ENCODE measurements around the gene LGALS9.
A peak's percentile ranks its signal among the peaks of the same experiment; 100 is the strongest.

LGALS9 gene

GRCh38 chr17:27630607-27631410 lies at the start of gene LGALS9:
Gene LGALS9, plus strand, starts transcription at chr17:27631188. Its CDS starts 78 bp downstream, at chr17:27631266.
- no peak for DNase-seq

DNA sequence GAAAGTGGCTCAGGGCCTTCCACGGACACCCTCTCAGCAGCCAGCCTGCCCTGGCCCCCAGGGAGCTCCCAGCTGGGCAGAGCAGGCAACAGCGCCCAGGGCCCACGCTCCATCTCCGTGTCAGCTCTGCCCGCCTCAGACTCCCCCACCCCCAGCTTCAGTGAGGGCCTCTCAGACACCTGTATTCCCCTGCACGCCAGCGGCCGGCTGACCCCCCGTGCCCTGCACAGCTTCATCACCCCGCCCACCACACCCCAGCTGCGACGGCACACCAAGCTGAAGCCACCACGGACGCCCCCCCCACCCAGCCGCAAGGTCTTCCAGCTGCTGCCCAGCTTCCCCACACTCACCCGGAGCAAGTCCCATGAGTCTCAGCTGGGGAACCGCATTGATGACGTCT lies 48.3 kb upstream of the LGALS9 start:
- DNase-seq = no peak

DNA sequence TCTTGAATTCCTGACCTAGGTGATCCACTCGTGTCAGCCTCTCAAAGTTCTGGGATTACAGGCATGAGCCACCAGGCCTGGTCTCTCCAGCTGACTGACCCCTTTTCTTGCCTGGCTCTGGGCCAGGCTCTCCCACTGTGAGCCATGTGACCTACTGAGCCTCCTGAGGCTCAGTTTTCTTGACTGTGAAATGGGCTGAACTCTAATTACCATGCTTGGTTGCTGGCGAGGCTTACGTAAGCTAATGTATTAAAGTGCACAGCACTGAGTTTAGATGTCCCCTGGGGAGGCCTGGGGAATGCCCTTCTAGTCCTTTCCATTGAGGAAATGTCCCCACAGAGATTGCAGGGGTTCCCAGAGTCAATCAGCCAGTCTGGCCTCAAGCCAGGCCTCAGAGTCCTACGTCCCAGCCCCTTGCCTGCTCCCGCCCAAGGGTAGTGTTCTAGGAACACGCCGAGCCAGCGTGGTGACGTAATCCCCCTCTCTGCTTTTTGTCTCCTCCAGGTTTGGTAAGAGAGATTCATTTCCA lies 45.8 kb upstream of the LGALS9 start:
- no peak for DNase-seq

GRCh38 chr17:27585792-27586191 lies 45.2 kb upstream of the LGALS9 start:
- no peak for DNase-seq

DNA sequence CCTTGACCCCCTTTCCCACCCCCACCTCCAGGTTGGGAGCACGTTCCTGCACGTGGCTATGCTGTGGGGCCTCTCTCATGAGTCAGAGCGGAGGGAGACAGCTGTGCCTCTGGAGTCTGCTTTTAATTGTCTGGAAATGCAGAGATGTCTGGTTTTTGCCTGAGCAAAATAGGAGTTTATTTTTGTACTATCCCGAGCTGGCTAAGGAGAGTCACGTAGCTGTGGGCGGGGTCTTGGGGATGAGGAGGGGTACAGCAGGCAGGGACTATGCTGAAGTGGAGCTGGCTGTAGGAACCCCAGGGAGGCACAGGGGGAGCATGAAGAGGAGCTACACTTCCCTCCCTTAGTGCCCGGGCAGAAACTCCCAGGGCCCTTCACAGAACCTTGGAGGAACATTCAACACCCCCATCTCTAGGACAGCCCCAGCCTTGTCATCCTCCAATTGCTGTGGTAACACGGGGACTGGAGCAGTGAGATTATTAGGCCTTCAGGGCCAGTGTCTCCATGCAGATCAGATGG lies 44.7 kb upstream of the LGALS9 start:
- no peak for DNase-seq

DNA sequence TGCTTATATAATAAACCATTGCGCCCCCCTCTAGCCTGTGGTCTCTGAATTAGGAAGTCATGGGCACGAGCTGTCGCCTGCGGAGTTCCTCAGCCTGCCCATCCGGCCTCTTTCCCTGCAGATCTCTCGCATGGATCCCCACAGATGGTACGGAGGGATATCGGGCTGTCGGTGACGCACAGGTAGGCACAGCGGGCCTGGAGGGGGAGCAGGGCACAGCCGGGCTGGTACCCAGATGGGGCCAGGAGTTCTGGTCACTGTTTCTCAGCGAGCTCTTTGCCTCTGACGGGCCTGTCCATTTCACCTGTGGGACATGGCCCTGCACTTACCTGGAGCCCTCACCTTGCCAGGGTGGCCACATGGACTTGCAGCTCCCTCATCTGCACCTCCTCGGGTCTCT lies 42.6 kb upstream of the LGALS9 start:
- no peak for DNase-seq

- no peak for DNase-seq
Measured at GRCh38 chr17:27590864-27591263, 40.1 kb upstream of the LGALS9 start.

GRCh38 chr17:27591986-27592385 lies 39.0 kb upstream of the LGALS9 start:
- no peak for DNase-seq

DNA sequence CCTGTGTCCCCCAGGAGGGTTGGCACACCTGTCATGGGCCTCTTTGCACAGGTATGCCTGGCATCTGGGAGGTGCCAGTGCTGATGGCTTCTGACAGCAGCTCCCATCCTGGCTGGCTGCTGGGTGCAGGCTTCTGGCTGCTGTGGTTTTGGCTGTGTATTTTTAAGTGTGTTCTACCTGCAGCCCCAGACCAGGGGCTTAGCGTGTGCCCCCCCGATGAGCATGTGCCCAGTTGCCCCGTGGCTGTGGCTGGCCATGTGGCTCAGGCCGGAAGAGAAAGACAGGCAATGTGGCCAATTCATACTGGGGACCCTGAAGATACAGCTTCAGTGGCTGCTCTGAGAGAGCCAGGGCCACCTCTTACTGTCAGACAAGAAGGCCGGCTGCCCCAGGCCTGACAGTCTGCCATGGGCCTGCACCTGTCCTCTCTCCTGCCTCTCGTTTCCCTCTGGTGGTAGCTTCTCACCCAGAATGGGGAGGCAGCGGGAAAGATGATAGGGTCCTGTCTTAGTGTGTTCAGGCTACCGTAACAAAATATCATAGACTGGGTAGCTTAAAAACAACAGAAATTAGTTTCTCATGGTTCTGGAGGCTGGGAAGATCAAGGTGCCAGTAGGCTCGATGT lies 37.6 kb upstream of the LGALS9 start:
- DNase-seq = no peak

GRCh38 chr17:27593857-27594255 lies 37.1 kb upstream of the LGALS9 start:
- no peak for DNase-seq

DNA sequence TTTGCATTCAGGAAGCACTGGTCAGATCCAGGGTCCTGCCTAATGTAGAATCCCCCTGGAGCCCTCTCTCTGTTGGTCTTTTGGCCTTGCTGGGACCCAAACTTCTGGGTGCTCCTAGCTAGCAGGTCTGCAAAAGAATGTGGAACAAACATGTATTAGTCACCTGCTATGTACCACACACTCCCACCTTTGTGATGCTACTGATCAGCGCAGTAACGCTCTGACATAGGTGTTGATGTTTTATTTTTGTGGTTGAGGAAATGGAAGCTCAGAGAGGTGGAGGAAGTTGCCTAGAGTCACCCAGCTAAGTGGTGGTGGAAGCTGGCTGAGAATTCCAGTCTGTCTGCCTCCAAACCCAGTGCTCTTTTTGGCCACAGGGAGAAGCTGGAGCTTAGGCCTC lies 35.8 kb upstream of the LGALS9 start:
- no peak for DNase-seq

DNA sequence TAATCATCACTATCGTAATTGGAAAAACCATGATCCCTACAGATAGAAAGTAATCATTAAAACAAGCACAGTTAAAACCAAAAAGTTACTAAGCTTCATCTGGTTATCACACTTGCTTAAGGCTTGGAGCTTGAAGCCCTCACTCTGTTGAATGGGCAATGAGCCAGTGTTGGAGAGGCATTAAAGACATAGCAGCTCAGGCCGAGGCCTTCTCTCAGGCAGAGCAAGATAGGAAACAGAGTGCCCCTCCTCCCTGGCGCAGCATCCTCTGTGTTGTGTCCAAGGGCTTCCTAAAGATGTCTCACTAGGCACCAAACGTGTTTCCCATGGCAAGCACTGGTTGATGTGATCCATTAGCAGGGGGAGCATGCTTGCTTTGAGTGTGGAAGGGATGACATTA lies 34.9 kb upstream of the LGALS9 start:
- DNase-seq = no peak

- no peak for DNase-seq
Measured at GRCh38 chr17:27596566-27597187, 34.3 kb upstream of the LGALS9 start.

DNA sequence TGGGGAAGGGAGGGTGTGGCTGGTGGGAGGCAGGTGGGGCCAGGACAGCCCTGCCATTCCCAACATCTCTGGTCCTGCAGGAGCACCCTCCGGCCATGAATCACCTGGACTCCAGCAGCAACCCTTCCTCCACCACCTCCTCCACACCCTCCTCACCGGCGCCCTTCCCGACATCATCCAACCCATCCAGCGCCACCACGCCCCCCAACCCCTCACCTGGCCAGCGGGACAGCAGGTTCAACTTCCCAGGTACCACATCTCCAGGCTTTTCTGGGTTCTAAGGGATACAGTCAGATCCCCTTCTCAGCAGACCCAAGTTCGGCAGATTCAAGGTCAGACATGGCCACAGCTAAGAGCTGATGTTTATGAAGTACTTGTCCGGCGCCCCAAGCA lies 33.8 kb upstream of the LGALS9 start:
- DNase-seq = no peak

DNA sequence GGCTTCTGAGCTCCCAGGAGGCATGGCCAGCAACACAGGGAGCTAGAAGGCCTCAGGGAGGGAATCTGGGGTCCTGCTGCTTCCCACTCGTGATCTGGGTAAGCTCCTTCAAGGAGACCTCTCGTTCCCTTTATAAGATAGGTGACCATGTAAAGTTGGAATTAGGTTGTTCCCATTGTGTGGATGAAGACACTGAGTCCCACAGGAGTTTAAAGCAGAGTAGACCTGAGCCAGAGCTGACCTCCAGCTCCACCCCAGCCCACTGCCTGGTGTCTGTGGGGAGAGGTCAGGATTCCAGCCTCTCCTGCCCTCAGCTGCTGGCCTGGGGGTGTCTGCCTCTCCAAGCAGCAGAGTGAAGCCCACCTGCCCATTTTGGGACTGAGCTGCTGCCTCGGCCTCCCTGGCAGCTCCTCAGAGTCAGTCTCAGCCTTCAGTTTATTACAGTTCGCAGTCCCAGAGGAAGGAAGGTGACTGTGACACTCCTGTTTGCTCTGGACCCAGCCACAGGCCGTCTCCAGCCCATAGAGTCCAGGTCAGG lies 33.1 kb upstream of the LGALS9 start:
- no peak for DNase-seq

- DNase-seq = no peak
Measured at GRCh38 chr17:27598337-27599050, 32.5 kb upstream of the LGALS9 start.

DNA sequence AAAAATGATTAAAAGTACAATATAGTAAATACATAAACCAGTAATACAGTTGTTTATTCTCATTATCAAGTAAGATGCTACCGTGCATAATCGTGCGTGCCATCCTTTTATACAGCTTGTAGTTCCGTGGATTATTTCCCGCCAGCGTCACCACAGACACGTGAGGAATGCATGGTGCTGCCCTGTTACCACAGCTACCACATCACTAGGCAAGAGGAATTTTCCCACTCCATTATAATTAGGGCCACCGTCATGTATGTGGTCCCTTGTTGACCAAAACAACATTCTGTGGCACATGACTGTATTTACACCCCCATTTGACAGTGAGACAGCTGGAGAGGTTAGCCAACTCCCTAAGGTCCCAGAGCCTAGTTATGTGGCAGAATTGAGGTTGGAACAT lies 30.5 kb upstream of the LGALS9 start:
- no peak for DNase-seq

DNA sequence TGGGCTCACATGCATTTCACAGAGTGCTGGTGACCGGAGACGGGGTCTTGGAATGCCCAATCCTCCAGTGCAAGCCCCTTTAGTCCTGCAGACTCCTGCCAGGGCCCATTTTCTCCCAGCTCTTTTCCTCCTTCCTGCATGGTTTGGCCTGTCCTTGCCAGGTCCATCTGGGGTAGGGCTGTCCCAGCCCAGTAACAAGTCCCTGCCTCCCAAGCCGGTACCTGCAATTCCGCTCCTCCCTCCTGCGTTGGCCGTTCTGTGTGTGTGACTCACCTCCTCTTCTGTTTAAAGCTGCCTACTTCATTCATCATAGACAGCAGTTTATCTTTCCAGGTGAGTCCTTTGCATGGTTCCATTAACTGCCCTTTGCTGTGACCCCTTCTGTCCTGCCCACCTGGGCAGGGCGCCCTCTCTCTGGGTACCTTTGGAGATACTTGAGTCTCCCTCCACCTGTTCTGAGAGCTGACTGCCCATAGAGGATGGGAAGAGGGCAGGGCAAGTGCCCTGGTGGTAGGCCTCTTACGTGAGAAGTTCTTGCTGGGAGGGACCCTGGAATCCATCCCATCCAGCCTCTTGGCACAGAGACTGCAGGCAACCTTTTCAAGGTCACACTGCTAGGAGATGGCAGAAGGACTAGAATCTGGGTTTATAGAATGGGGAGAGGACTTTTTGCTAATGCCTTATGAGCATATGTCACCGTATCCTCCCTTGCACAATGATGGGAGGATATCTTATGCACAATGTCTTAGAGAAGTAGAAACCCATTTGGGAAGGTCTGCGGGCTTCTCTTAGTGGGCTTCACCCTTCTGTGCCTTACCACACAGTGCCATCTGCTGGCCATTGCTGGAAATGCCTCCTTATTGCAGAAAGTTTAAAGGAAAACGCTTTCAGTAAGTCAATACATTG lies 29.7 kb upstream of the LGALS9 start:
- DNase-seq = peak in 1 of 2 experiments; percentile 51

DNA sequence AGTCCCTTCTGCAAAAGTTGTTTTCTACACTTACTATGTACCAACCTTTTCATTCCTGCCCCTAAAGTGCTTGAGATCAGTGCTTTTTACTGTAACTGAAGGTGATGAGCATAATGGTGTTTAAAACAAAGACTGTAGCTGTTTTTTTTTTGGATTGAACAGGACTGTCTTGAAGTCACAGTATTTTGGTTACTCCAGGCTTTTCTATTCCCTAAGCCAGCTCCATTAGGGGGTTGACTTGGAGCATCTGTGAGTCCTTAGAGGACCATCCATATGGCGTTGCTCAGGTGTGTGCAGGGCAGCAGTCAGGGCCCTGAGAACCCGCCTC lies 29.0 kb upstream of the LGALS9 start:
- no peak for DNase-seq

GRCh38 chr17:27602721-27603420 lies 28.1 kb upstream of the LGALS9 start:
- DNase-seq = peak in 1 of 2 experiments; percentile 3

GRCh38 chr17:27603421-27603770 lies 27.6 kb upstream of the LGALS9 start:
- DNase-seq = no peak
